Activated CD4-positive, CD25-positive, alpha-beta regulatory T cell treated with anti-CD3 and anti-CD28 coated beads, Interleukin-2, amount 50 U/mL, for 72 hours (primary cell): Measurements from ENCODE around the gene ARF5.

Experiments
- DNase-seq: peaks from one replicate; pipeline ENCODE4 v3.0.0; 2021

The ARF5 gene

DNA sequence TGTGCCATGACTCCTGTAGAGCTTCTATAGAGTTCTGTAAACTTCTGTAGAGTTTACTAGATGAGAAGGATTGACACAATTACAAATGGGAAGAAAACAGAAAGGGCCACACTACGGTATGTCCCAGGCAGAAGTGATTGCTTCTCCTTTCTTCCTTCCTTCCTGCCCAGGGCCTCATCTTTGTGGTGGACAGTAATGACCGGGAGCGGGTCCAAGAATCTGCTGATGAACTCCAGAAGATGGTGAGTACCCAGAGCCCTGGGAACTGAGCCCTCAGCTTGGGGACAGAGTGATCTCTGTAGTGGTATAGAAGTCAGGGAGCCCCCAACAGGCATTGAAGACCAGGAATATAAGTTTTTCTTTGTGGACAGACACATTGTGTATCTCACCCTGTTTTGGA lies 1.7 kb downstream of the ARF5 start:
- DNase-seq = no peak

- no peak for DNase-seq
Measured at GRCh38 chr7:127591189-127591588, 3.0 kb downstream of the ARF5 start.

GRCh38 chr7:127591591-127591990 lies 3.4 kb downstream of the ARF5 start:
- DNase-seq = no peak

GRCh38 chr7:127592550-127592949 lies 4.3 kb downstream of the ARF5 start:
- no peak for DNase-seq

DNA sequence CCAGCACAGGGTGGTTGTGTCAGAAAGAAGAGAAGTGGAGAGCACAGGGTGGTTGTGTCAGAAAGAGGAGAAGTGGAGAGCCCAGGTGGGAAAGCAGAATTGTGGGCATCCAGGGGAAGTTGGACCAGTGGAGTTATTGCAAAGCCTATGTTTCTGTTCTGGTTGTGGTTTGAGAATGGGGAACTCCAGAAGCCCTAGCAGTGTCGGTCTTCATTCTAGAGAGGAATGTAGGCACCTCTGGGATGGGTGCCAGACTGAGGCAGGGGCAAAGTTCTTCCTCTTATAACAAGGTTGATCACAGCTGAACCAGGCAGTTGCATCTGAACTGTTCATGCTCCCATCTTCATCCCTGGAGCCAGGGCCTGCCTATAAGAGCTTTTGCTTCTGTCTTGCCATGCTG lies 6.3 kb downstream of the ARF5 start:
- no peak for DNase-seq

DNA sequence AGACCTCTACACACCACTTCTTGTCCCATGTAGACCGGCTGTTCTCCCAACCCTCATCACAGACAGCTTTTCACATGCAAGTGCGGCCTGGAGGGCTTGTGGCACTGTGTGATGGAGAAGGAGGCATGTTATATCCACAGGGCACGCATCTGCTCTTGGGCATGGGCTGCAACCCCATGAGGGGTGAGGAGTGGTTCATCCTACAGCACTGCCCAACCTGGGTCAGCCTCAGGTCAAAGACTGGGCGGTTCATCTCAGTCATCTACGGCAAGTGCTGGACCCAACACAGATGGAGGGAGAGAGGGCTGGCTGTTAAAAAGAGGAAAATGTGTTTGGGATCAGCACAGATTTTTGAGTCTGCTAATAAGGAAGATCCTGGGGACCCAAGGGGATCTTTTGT lies 7.5 kb downstream of the ARF5 start:
- DNase-seq = no peak

DNA sequence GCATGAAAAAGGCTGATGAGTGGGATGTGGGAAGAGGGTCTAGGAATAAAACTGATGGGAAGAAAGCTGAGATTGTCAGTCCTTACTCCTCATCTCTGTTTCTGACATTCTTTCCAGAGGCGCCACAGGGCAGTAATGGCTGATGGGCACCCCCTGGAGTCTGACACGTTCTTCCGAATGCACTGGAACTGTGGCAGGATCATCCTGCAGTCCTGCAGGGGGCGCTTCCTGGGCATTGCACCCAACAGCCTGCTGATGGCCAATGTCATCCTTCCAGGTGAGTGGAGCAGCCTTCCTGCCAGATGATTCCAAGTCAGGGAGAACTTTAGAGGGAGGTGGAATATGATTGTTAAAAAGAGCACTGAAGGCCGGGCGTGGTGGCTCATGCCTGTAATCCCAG lies 10.1 kb downstream of the ARF5 start:
- DNase-seq = no peak

GRCh38 chr7:127600885-127601284 lies 12.7 kb downstream of the ARF5 start:
- no peak for DNase-seq

DNA sequence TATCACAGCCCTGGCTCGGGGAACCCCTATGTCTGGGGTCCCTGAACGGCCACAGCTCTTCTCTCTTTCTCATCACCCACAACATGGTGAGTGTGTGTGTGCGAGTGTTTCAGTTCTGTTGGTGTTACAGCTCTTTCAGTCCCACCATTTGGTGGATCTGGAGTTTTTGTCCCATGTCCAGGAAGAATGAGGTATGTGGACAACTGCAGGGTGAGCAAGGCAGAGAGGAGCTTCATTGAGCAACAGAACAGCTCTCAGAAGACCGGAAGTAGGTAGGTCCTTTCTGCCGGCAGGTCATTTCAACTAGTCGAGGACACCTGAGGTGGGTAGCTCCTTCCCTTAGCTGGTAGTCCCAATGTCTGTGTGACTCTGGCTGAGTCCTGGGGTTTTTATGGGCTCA lies 20.2 kb downstream of the ARF5 start:
- no peak for DNase-seq

- no peak for DNase-seq
Measured at GRCh38 chr7:127609297-127609696, 21.1 kb downstream of the ARF5 start.

DNA sequence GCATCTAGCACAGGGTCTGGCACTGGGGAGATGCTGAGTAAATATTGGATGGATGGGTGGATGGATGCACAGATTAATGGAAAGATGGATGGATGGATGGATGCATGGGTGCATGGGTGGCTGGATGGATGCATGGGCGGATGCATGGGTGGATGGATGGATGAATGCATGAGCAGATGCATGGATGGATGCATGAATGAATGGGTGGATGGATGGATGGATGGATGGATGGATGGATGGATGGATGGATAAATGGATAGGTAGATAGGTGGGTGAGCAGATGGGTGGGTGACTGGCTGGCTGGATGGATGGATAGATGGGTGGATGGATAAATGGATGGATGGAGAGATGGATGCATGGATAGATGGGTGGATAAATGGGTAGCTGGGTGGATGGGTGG lies 24.1 kb downstream of the ARF5 start:
- no peak for DNase-seq

- DNase-seq = no peak
Measured at GRCh38 chr7:127616724-127617123, 28.5 kb downstream of the ARF5 start.

GRCh38 chr7:127618042-127618441 lies 29.8 kb downstream of the ARF5 start, which contains the start of gene PAX4:
Gene PAX4 (minus strand): TSS chr7:127618142. CDS start chr7:127615928, 2,214 bp downstream.
- DNase-seq = no peak

DNA sequence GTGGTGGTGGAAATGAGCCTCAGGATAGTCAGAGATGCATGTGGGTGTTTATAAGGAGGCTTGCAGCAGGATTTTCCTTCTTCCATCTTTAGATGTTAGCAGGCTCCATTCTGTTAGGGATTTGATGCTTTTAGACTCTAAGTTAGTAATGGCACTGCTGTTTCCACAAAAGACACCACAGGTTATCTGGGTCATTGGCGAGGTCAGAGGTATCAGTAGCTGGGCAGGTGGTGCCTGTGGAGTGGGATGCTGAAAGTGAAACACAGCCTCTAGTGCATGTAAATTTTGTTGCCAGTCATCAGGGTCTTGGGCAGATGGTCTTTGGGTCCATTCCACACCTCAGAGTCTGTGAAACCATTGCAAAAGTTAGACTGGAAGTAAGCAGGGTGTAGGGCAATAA lies 30.6 kb downstream of the ARF5 start:
- no peak for DNase-seq

DNA sequence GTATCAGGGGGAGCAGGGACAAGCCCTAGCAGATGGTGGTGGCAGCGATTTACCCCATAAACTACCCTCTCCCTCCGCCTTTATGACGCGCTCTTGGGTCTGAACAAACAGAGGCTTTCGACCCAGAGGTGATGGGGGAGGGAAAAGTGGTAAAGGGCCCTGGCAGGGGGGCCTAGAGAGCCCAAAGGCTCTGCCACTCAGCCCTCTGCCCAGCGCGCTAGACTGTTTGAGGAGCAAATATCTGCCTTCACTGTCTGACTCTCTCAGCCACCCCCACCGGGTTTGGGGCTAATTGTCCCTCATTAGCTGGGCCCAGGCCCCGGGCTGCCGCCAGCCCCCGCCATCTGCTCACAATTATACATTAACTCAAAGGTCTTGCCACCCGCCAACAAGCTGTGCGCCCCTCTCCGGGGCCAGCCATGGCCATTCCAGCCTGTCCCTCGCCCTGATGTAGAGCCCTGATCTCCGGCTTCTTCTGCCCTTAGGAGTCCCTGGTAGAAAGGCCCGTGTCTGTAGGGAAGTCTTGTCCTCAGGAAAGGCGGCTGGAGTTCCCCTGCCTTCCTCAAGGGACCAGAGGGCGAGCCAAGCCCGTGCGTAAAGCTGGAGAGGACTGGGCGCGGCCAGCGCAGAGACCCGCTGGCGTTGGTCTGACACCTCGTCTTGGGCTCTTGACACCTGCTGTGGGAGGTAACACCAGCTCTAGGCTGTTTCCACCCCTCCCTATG lies 31.6 kb downstream of the ARF5 start:
- DNase-seq = no peak

DNA sequence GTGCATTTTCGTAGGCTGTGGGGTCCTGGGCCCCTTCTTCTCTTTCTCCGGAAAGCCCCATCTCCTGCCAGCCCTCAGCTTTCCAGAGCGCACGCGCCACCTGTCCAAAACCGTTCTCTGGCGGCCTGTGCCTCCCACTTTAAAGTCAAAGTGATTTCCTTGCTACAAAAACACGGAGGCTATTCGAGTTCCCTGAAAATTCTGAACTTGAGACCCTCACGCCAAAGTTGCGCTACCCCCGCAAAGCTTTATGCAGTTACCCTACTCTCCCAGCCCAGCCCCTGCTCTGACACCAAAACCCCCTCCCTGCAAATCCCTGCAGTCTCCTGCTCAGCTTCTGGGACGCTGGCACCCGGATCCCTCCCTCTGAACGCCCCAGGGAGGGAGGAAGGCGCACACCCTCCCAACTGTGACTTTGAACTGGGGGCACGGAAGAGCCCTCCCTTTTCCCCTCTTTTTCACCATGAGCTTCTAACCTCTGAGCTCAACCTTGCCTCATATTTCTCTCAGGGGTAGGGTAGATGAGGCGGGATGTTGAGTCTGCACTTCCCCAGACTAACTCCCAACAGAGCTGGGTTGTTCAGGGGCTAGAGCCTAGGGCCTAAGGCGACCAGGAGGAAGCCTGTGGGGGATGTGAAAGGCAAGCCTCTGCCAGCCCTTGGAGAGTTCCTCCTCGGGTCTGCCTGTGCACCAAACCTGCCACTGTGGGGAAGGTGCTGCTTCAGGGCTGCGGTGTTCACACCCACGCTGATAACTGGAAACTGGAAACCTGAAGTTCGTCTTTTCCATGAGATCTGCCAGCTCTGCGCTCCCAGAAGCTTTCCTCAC lies 32.4 kb downstream of the ARF5 start:
- DNase-seq = no peak

DNA sequence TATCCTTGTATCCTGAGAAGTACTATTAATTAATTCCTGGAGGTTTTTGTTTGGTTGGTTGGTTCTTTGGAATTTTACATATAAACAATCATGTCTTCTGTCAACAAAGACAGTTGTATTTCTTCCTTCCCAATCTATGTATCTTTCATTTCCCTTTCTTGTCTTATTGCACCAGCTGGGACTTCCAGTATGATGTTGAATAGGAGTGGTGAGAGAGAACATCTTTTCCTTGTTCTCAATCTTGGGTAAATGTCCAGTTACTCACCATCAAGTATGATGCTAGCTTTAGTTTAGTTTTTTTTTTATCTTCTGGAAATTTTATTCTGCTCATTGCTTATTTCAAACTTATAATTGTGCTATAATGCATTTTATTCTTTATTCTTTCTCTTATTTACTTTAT lies 37.1 kb downstream of the ARF5 start:
- no peak for DNase-seq

GRCh38 chr7:127628445-127628844 lies 40.2 kb downstream of the ARF5 start:
- DNase-seq = no peak

DNA sequence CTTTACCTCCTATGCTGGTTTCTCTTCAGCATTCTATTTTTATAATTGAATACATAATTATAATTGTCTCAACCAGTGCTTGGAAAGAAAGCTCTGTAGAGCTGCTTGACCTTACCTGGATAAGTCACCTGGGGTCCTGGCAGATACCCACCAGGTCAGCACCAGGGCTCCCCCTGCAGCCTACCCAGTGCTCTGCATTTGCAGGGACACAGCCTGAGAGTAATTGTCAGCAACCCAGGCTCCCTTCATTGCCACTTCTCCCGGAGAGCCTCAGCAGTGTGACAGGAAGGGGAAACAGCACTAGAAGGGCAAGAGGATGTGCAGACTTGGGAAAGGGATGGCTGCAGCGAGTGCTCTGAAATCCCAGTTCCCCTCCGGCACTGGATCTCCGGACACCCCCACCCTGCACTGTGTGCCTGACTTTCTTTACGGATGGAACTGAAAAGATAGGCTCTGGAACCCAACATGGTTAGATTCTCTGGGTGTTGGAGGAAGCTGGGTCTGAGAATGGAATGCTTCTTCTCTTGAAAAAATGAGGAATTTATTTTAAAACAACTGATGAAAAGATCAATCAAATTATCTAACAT lies 41.1 kb downstream of the ARF5 start:
- DNase-seq = no peak

DNA sequence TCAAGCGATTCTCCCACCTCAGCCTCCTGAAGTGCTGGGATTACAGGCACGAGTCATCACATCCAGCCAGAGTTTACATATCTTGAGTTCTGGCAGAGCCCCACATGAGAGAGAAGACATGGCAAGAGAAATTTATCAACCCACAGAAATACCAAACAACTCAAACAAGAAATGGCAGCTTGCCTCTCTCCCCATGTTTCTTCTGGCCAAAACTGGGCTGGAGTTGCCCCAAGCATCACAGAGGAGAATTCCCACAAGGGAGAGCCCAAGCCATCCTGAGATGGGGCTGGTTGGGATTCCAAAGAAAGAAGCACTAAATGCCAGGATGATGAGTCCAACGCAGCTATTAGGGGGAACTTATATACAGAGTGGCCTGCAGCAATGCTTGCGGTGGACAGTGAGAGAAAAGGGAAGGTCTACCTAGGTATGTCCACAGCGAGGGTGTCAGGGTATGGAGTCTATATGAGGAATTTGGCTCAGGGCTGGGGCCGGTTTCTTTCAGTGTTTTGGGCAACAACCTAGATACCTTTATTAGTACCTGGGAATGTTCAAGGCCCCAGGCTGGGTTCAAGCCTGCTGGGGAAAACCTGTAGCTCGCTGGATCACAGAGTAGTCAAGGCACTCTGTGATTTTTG lies 44.2 kb downstream of the ARF5 start:
- DNase-seq = no peak

GRCh38 chr7:127635659-127636285 lies 47.6 kb downstream of the ARF5 start:
- no peak for DNase-seq

DNA sequence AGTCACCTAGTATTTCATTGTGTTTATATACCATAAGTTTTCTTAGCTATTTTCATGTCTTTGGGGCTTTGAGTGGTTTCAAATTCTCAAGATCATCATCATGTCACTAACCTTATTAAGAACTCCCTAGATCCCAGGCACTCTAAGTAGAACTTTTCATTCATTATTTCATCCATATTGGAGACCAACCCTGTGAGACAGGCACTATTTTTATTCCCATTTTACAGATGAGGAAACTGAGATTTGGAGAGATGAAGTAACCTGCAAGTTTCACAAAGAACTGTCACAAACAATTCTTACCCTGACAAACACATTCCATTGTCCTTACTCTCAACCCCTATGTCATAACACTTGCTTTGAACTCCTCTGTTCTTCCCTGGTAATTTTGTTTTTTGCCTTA lies 50.0 kb downstream of the ARF5 start:
- no peak for DNase-seq
